Activated T-cell treated with anti-CD3 and anti-CD28 coated beads, Interleukin-2, amount 50 U/mL, for 48 hours (primary cell): Measurements from ENCODE around the gene CMTM2.
"Not testable (repeated sequence)": the region's sequence is repeated elsewhere in the genome, so short reads cannot be mapped to it uniquely, and the experiment has no call there.

Source experiments
- DNase-seq, 2 experiments: peaks; one replicate each; pipeline ENCODE4 v3.0.0-alpha.2; 2020

Gene CMTM2

DNA sequence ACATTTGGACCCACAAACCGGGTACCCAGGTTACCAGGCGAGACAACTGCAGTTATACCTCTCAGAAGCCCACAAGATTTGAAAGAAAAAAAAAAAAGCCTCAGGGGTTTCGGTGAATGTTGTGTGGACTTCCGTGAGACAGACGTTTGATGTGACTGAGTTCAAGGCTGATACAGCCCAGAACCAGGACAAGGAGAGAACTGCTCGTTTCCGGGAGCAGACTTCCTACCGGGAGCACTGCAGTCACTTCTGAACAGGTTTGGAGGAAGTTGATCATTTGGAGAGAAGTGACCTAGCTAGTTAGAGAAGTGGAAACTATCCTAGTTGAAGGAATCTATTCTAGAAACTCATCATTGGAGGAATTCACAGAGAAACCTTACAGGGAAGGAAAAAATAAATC, 26.0 kb upstream of the CMTM2 start:
- DNase-seq, result peak in 1 of 2 experiments; percentile 35

DNA sequence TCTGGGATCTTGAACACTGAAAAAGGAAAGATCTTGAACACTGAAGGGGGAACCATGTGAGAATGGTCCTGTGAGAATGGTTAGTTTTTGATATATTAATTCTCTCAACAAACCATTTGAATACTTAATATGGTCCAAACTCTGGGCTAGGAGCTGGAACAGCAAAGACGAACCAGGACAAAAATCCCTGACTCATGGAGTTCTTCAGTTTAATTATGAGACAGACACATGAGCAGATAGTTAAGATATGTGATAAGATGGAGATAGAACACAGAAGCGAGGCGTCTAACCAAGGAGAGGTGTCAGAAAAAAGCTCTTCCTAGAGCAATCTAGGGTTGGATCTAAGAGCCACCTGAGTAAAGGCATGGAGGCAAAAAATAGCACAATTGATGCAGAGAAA, 25.2 kb upstream of the CMTM2 start:
- DNase-seq, result no peak

DNA sequence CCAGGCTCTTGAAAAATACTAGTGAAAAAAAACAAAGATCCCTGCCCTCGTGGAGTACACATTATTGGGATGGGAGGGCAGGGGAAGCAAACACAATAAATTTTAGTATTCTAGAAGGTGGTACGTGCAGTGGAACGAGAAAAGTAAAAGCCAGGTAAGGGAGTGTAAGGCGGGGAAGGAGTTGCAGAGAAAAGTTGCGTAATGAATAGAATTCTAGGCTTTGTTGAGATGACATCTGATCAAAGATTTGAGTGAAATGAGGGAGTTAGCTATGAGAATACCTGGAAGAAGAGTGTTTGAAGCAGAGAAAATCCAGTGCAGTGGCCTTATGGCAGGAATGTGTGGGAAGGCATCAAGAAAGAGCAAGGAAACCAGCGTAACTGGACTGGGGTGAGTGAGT, 24.8 kb upstream of the CMTM2 start:
- DNase-seq, result no peak

DNA sequence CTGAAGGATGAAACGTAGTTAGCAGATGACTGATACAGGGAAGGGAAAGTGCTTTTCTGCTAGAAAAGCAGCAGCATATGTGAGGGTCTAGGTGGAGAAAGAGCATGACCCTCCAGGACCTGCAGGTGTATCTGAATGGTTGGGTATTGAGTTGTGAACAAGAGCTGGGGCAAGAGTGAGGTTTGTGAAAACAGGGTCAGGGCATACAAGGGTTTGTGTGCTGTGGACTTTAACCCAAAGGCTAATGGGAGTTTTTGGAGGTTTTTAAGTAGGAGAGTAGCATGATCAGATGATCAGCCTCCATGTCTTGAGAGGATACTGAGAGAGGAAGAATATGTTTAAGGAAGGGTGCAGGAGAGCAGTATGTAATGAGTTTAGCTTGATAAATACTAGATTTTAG, 19.2 kb upstream of the CMTM2 start:
- DNase-seq, result no peak

DNA sequence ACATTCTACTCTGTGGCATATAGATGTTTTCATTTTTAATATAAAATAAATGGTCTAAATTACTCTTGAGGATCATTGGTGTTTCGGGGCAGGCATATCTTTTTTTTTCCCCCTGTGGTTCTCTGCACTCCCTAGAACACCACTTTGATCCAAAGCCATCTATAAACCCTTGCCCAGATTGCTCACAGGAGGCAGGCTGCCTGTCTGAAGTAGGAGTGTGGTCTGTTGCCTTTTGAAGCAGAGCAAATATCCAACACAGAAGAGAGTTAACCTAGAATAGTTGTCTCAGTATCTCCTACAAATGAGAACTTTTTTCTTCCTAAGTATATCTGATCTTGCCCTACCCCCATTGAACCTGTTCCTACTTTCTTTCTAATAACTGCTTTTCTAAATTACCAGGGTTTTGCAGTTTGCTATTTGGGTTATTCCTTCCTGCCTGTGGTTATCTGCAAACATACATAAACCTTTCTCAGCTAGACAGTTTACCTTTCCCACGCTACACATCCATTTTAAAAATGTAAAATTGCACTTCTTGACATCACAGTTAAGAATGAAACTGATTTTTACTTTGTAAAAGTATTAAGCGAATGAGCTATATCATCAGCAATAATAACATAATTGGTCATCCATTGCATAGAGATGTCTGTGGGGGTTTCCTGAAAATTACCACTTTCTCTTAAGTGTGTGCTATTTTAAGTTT, 17.7 kb upstream of the CMTM2 start:
- peak in 1 of 2 experiments; percentile 2 for DNase-seq

DNA sequence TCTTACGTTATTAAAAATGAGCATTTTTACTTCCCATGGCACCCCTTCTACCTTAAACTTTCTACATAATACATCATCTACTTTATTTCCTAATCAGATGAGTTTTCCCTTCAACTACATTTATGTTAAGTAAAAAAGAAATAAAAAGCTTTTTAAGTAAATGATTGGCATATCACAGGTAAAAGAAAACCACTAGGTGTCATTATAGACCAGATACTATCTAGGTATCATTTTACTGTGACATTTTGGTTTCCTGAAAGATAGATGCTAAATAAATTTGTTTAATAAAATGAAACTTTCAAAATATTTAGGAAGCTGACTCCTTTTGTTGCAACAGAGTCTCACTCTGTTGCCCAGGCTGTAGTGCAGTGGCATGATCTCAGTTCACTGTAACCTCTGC, 16.9 kb upstream of the CMTM2 start:
- no peak for DNase-seq

DNA sequence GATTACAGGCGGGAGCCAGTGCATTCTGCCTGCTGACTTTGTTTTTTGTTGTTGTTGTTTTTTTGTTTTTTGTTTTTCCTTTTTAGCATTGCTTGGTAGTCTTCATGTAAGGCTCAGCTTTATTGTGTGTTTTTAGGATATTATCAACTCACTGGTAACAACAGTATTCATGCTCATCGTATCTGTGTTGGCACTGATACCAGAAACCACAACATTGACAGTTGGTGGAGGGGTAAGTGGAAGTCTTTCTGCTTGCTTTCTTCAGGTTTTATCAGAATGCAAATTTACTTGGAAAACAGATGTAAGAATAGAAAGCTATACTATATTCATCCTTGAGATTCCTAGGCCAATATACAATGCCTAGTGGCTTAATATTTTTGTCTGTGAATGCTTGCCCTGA, 16.3 kb upstream of the CMTM2 start:
- DNase-seq, result no peak

DNA sequence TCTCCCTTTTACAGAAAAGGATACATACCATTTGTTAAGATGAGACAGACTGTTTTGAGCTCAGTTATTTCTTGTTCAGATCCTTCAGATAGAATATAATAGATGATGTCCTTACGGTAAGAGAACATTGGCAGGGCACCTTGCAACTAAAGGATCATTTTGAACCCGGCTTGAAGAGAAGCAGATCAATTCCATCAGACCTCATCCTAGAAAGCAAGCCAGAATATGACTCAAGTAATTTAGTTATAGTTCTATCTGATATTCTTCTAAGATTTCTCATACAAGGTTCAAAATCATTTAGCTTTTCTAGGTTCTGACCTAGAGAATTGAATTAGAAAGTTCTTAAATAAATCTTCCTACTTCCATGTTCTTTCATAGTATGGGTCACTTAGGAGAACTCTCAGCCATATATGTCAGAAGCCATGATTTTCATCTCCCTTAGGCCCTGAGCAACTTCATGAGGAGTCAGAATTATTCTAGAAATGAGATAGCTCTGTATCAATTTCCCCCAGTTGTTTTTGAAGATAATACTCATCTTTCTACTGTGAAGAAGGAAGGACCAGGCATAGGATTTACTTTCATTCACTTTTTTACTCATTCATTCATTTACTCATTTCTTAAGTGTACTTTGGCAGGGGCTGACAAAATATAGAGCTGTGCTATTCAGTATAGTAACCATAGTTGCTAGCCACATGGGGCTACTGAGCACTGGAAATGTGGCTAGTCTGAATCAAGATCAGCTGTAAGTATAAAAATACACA, 15.5 kb upstream of the CMTM2 start:
- DNase-seq, result no peak

DNA sequence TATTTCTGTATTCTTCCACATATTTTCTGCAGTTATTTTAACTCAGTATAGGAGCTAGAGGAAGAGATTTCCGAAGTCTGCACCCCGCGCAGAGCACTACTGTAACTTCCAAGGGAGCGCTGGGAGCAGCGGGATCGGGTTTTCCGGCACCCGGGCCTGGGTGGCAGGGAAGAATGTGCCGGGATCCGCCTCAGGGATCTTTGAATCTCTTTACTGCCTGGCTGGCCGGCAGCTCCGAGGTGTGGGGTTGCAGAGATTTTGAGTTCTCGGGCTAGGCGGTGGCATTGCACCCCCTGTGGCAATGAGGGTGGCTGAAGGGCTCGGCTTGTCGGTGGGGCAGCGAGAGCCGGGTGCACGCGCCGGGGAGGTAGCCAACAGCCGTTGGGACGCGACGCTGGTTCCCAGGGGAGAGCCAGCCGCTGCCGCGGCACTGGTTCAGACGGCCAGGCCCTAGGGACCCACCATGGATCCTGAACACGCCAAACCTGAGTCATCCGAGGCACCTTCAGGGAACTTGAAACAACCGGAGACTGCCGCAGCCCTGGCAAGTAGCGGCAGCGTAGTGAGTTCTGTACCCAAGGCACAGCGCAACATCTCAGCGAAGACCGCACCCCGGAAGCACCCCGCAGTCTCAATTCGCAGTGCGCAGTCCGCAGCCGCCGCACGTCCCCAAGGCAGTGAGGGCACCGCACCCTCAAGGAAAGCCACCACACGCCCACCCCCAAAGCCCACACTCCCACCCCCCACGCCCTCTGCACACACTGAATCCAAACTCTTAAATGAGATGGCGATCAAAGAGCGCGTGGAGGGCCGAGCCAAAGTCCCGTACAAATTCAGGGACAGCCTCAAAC, 13.0 kb upstream of the CMTM2 start, which contains the start of gene CMTM1:
Gene CMTM1, plus strand, starts transcription at position 389 of the 851 bp plus-strand sequence. Its CDS starts 75 bp downstream, at position 464.
- no peak for DNase-seq

DNA sequence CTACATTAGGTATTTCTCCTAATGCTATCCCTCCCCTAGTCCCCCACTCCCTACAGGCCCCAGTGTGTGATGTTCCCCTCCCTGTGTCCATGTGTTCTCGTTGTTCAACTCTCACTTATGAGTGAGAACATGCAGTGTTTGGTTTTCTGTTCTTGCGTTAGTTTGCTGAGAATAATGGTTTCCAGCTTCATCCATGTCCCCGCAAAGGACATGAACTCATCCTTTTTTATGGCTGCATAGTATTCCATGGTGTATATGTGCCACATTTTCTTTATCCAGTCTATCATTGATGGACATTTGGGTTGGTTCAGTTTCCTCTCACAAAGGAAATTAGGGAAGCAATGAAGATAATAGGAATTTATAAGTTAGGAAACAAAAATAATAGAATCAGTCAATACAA, 12.0 kb upstream of the CMTM2 start:
- DNase-seq, result not testable (repeated sequence)

DNA sequence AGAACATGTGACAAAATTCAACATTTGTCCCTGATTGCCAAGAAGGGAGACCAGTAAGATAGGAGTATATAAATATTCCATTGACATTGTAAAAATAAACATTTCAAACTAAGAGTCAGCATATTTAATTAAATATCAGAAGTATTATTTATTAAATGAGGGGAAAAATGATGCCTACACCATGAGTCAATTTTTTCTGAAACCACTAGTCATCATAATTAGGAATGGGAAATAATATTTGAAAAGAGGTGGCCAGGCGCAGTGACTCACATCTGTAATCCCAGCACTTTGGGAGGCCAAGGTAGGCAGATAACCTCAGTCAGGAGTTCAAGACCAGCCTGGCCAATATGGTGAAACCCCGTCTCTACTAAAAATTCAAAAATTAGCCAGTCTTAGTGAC, 10.9 kb upstream of the CMTM2 start:
- no peak for DNase-seq

DNA sequence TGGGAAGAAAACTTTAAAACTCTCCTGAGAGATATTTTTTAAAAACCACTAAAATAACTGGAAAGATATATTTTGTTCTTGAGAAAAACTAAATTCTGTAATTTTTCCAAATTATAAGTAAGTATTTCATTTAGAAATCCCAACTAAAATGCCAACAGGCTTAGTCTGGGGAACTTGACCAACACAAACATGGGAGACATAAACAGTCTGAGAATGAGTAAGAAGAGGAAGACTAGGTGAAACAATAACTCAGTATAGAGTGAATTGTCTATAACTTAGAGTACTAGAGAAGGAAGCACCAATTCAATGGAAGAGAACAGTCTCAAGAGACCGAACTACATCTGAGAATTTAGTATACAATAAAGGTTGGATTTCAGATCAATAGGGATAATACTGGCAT, 10.1 kb upstream of the CMTM2 start:
- DNase-seq, result no peak

DNA sequence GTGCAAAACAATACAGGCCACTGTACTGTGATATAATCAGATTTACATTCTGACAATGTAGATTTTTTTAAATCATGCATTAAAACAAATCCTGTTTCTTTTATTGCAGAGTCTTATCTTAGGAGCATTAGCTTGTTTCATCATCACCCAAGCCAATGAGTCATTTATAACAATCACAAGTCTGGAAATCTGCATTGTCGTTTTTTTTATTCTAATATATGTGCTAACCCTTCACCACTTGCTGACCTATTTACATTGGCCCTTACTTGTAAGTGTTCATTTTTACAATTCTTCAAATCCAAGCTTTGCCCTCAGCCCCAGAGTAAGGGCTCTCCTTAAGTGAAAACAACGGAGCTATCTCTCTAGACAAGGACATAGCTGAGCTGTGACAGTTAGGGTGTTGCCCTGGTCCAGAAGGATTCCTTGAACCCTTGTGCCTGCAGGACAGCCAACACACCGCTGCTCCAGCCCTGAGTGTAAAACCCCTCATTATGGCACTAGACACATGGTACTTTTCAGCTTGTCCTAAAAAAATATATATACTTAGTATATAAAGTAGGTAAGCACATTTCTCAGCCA, 9.3 kb upstream of the CMTM2 start:
- no peak for DNase-seq

DNA sequence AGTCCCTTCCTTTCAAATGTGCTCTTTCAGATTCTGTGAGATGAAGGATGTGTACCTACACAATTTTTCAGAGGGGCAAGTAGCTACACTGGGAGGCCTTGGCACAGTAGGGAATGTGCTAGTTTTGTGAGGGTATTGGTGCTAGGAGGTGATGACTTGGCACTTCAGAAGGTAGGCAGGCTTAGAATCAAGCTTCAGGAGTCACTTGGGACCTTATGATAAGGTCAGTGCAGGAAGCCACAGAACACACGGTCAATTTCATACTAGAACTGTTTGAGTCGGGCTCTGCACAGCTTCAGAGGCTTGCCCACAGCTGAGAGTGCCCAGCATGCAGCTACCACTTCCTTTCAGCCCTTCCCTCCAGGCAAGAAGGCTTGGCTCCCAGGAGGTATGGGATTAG, 6.9 kb upstream of the CMTM2 start:
- DNase-seq, result no peak

DNA sequence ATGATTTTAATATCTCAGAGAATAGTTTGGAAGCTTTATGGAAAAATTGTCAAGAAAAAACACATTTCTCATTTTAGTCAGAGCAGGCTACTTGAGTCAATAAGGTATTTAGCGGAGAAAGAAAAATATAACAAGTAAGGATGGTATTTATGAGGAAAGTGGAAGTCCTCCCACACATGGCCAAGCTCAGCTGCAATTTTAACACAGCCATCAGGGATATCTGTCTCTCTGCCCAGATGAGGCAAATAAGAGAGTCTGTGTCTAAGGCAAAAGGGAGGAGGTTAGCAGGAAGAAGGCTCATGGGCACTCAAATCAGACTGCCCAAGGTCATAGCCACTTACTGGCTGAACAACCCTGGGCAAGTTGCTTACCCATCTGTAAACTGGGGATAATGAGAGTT, 5.2 kb upstream of the CMTM2 start:
- DNase-seq, result no peak

DNA sequence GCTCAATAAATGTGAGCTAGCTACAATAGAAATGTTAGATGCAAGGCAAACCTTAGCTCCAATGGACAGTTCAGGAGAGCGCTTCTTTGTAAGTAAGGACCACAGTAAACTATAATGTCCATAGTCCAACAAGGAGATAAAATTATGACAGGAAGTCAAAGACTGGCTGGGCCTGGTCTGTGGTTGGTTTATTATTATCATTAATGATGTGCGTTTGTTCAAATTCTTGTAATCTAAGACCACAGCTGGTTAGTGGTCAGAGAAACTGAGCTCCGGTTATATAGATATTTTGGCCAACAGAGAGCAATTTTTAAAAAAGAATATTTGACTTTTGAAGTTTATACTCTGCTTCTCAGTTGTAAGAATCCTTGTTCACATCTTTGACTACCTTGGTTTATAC, 4.7 kb upstream of the CMTM2 start:
- no peak for DNase-seq

DNA sequence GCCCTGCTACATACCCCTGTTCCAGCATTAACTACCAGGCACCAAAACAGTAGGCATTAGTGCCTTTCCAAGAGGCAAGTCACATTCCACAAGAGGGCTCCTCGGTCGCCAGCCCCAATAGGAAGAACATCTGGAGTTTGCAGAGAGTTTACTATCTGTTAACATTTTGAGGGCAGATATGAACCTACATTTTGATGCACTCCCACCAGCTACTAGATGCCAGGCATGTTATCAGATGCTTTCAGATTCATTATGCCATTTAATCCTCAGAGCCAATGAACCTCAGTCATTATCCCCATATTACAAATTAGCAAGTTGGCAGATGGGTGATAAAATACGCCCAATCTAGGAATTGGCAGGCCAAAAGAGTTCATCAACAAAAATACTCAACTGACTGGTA, 4.2 kb upstream of the CMTM2 start:
- DNase-seq, result no peak

DNA sequence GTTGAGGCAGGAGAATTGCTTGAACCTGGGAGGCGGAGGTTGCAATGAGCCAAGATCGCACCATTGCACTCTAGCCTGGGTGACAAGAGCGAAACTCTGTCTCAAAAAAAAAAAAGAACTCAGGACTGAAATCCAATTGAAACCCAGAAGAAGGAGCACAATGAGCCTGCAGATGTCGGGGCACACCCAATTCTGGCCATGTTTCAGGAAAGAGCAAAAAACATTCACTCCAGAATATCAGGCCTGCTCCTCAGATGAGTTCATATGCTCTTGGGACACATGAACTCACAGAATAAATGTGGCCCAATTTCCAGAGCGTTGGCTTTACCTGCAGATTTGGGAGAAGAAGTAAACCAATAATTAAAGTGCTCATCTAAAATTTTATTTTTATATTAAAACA, 3.0 kb upstream of the CMTM2 start:
- DNase-seq, result no peak

DNA sequence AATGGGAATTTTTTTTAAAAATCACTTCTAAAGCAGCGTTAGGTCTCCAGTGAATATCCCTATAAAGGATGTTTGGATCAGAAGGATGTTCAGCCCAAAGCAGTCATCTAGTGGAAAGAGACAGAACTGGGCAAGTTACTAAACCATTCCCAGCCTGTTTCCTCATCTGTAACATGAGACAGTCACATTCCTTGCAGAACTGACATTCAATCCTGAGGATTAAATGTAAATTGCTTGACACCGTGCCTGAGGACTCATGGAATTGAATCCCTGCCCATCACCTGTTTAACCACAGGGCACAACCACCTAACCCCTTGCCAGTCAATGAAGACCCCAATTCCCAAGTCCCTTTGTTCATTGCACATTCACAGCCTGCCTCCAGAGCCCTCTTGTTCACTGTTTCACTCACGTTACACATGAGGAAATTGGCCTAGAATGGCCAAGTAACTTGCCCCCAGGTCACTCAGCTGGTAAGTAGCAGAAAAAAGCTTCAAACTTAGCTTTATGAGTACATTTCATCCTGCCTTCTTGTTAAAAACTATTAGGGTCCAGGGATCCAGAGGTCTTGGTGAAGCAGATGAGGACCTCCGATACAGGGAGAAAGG, 1.4 kb downstream of the CMTM2 start:
- DNase-seq, result no peak

DNA sequence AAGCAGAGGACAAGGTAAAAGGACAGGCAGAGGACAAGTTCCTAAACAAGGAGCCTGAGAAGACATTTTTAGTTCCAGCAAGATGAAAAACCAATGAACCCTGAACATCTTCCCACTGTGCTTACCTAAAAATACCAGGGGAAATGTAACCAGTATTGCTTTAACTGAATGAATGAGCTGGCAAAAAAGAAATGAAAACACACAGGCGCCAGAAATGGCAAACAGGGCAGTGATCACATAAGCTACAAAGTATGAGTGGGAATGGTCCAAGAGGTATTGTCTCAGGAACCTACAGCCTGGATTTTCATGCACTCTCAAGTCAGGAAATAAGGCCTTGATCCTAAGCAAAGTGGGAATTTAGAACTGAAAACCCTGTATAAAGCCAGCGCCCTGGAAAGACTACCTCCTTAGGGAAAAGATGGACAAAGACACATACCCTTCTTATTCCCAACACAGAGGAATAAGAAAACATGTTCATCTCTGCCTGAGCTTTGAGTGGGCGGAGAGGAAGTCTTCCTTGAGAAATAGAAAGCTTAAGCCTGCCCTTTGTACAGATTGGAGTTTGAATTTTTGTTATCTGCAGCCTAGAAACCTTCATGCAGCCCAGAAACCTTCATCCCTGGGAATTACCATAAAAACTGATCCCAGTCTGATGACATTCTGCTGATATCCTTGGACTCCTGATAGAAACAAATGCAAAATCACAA, 2.1 kb downstream of the CMTM2 start:
- DNase-seq, result no peak

DNA sequence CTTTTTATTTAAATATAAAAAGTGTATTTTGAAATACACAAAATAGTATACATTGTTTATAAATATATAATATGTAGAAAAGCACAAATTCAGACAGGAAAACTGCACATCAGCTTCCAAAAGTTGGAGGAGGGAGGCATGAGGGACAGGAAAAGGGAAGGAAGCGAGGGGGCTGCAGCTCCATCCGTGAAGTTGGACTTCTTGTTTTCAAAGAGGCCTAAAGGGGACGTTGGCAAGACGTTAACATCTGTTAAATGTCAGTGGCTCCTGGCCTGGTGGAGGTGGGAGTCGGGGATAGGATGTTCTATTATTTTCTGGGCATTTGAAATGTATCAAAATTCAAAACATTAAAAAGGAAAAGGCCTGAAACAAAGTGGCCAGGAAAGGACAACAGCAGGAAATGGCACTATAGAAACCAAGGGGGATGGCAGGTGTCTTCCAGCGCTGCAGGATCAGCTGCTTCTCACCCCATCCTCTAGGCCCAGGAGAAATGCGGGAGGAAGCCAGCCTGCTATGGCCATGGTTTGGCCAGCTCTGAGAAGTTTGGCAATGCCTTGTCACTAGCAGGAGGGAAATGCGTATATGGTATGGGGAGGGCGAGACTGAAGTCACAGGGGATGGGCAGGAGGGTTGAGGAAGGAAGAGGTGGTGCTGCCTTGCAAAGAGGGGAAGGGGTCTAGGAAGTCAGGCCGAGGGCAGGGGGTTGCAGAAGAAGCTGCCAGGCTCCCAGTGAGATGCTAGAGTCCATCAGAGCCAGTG, 6.4 kb downstream of the CMTM2 start:
- no peak for DNase-seq
